WTC11 (cell line): Measurements from ENCODE around the gene TRIAP1. TPM values are rescaled to one million over a fixed set of nuclear protein-coding genes. Genes with fewer than 3 reads are reported as not detected.

Experiments
- ATF3 ChIP-seq: sonication (generic); formaldehyde crosslinking; conservative IDR thresholded peaks from 2 replicates; pipeline ENCODE4 v1.8.1; 2022; ENCODE audit warnings: mild to moderate bottlenecking, missing genetic modification reagents
- CREB1 ChIP-seq: sonication (generic); formaldehyde crosslinking; IDR thresholded peaks from 2 replicates; pipeline ENCODE4 v1.8.0; 2023; ENCODE audit warnings: mild to moderate bottlenecking, missing genetic modification reagents
- E2F1 ChIP-seq: sonication (generic); formaldehyde crosslinking; IDR thresholded peaks from 2 replicates; pipeline ENCODE4 v1.8.0; 2022; ENCODE audit warnings: mild to moderate bottlenecking, missing genetic modification reagents
- EMX1 ChIP-seq: fragments of 250-450 bp; sonication (Bioruptor Pico); IDR thresholded peaks from 2 replicates; pipeline ENCODE4 v1.8.0; 2021; ENCODE audit warnings: mild to moderate bottlenecking
- GRHL2 ChIP-seq: fragments of 250-450 bp; sonication (Bioruptor Pico); IDR thresholded peaks from 2 replicates; pipeline ENCODE4 v1.8.0; 2022; ENCODE audit warnings: mild to moderate bottlenecking, moderate library complexity; ENCODE audit not compliant: insufficient replicate concordance, severe bottlenecking
- HMGXB4 ChIP-seq: sonication (generic); formaldehyde crosslinking; IDR thresholded peaks from 2 replicates; pipeline ENCODE4 v1.8.1; 2023; ENCODE audit warnings: mild to moderate bottlenecking, moderate library complexity, missing genetic modification reagents
- MLX ChIP-seq: sonication (generic); formaldehyde crosslinking; IDR thresholded peaks from 2 replicates; pipeline ENCODE4 v1.8.1; 2023; ENCODE audit warnings: mild to moderate bottlenecking, missing genetic modification reagents, moderate library complexity
- MXD4 ChIP-seq: fragments of 250-450 bp; sonication (Bioruptor Pico); IDR thresholded peaks from 2 replicates; pipeline ENCODE4 v1.8.0; 2021; ENCODE audit warnings: mild to moderate bottlenecking, moderate library complexity, borderline replicate concordance
- NFE2L1 ChIP-seq: sonication (generic); formaldehyde crosslinking; IDR thresholded peaks from 2 replicates; pipeline ENCODE4 v1.8.1; 2023; ENCODE audit warnings: missing genetic modification reagents
- NFYB ChIP-seq: sonication (generic); formaldehyde crosslinking; conservative IDR thresholded peaks from 2 replicates; pipeline ENCODE4 v1.8.0; 2022; ENCODE audit warnings: low read depth, missing genetic modification reagents
- PRDM15 ChIP-seq: sonication (generic); formaldehyde crosslinking; IDR thresholded peaks from 2 replicates; pipeline ENCODE4 v1.8.0; 2022; ENCODE audit warnings: missing genetic modification reagents
- SOX15 ChIP-seq: fragments of 250-450 bp; sonication (Bioruptor Pico); IDR thresholded peaks from 2 replicates; pipeline ENCODE4 v1.9.0; 2021; ENCODE audit warnings: mild to moderate bottlenecking
- ZBTB21 ChIP-seq: sonication (generic); formaldehyde crosslinking; IDR thresholded peaks from 2 replicates; pipeline ENCODE4 v1.8.1; 2023; ENCODE audit warnings: mild to moderate bottlenecking, missing genetic modification reagents, borderline replicate concordance
- ZNF138 ChIP-seq: sonication (generic); formaldehyde crosslinking; conservative IDR thresholded peaks from 2 replicates; pipeline ENCODE4 v1.8.1; 2022; ENCODE audit warnings: mild to moderate bottlenecking, moderate library complexity, missing genetic modification reagents
- ZNF232 ChIP-seq: sonication (generic); formaldehyde crosslinking; IDR thresholded peaks from 2 replicates; pipeline ENCODE4 v1.8.0; 2022; ENCODE audit warnings: mild to moderate bottlenecking, missing genetic modification reagents
- ZNF281 ChIP-seq: sonication (generic); formaldehyde crosslinking; IDR thresholded peaks from 2 replicates; pipeline ENCODE4 v1.8.0; 2023; ENCODE audit warnings: mild to moderate bottlenecking, missing genetic modification reagents
- ZNF512 ChIP-seq: sonication (generic); formaldehyde crosslinking; IDR thresholded peaks from 2 replicates; pipeline ENCODE4 v1.8.1; 2022; ENCODE audit warnings: missing genetic modification reagents, borderline replicate concordance
- ZNF532 ChIP-seq: fragments of 250-450 bp; sonication (Bioruptor Pico); IDR thresholded peaks from 2 replicates; pipeline ENCODE4 v1.9.0; 2021; ENCODE audit warnings: mild to moderate bottlenecking, borderline replicate concordance
- total RNA-seq: library from RNA; stranded (reverse); gene quantifications from 3 replicates; pipeline ENCODE4 v1.2.3, GENCODE V29; 2021

TRIAP1 gene
- total RNA-seq, 1 experiment from 2014 or later = 75.3 TPM

GRCh38 chr12:120437735-120438494 lies 8.3 kb downstream of the TRIAP1 start, which contains the start of gene COX6A1 (continued):
- TF ChIP-seq ZNF532 (CRISPR knock-in tag) (no peak), ZNF232 (CRISPR knock-in tag) (no peak), NFYB (CRISPR knock-in tag) (no peak), MXD4 (CRISPR knock-in tag) (no peak), GRHL2 (no peak), ZNF138 (CRISPR knock-in tag) (no peak), ZNF512 (CRISPR knock-in tag) (no peak), EMX1 (CRISPR knock-in tag) (no peak), MLX (no peak), CREB1 (CRISPR knock-in tag) (no peak), ZNF281 (CRISPR knock-in tag) (no peak), ZBTB21 (0 out of 2 replicates have a peak, but pooled peaks have one; percentile 24), PRDM15 (no peak), ATF3 (no peak), SOX15 (no peak), NFE2L1 (0 out of 2 replicates have a peak, but pooled peaks have one; percentile 47), E2F1 (CRISPR knock-in tag) (no peak), HMGXB4 (CRISPR knock-in tag) (no peak)
